ENCODE measurements around the gene FLYWCH2.

The FLYWCH2 gene

DNA sequence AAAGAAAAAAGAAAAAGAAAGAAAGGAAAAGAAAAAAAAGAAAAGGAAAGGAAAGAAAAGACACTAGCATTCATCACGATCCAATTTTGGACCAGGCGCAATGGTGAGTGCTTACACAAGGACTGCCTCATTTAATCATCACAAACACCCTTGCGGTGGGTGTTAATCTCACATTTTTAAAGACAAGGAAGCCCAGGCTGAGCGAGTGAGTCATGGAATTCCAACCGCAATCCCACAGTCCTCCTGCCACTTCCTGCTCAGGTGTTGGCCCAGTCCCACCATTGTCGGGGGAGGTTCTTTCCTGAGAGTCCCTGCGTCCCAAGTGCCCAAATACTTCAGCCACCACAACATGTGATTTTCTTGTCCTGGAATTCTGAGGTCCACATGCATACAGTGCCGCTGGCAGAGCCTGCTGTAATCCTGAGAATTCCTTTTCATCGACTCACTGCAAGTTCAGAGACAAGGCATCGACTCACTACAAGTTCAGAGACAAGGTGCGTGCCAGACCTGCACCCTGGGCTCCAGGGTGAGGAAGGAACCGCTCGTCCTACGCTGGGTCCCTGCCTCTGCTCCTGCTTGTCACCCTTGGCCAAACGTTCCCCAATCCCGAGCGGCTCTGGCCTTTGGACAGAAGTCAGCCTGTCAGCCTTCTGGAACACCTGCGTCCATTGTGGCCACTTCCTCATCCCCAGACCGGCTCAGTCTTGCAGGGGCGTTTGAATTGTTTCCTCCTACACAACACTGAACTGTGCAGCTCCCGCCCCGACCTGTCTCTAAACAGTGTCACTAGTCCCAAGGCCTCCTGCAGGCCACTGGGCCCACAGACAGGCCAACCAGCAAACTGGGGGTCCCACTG lies 47.1 kb upstream of the FLYWCH2 start:
- Histone ChIP-seq H3K4me1 (ENCODE audit: control insufficient read depth, insufficient read depth, low read depth, low read length) (peaks cover 30% of the 10 kb centered on the region), H3K79me1 (replicated peaks; ENCODE audit: low read length, poor library complexity, severe bottlenecking) (no peaks in the 10 kb centered on the region), H3K9me3 (ENCODE audit: control insufficient read depth, low read length) (no peaks in the 10 kb centered on the region), H3K9ac (ENCODE audit: low read length) (no peak overlapping the region), H3K36me3 (ENCODE audit: control insufficient read depth in 1 of 2, insufficient read depth in 2 of 2, low read depth in 1 of 2, low read length in 2 of 2) (no peaks in the 10 kb centered on the region), H3K4me3 (ENCODE audit: insufficient read depth in 1 of 2, low read depth in 1 of 2, low read length in 2 of 2) (no peak overlapping the region), H3K18ac (ENCODE audit: low read depth in 1 of 2, low read length in 2 of 2) (peak overlapping the region; percentile 34 to 70), H2AK5ac (ENCODE audit: low read length, severe bottlenecking) (peak overlapping the region; percentile 94), H3K27me3 (ENCODE audit: control insufficient read depth in 1 of 2, insufficient read depth in 1 of 2, low read length in 2 of 2) (peaks cover 0 to 21% of the 10 kb centered on the region in 2 experiments), H2BK5ac (ENCODE audit: low read depth, low read length, poor library complexity, severe bottlenecking) (peak overlapping the region; percentile 94), H4K8ac (ENCODE audit: low read length) (peak overlapping the region; percentile 67), H3K4ac (ENCODE audit: low read depth in 1 of 2, low read length in 2 of 2) (peak overlapping the region in 1 of 2 experiments; percentile 24), H3K4me2 (ENCODE audit: low read length, poor library complexity, severe bottlenecking) (peak overlapping the region; percentile 40), H2AFZ (ENCODE audit: low read depth, low read length) (no peak overlapping the region), H2BK15ac (ENCODE audit: low read depth, poor library complexity, severe bottlenecking) (no peak overlapping the region), H3K23ac (ENCODE audit: low read length in 2 of 2) (no peak overlapping the region), H2BK120ac (ENCODE audit: low read depth, low read length) (peak overlapping the region; percentile 54), H3K14ac (ENCODE audit: low read length in 2 of 2) (no peak overlapping the region), H4K91ac (ENCODE audit: low read length) (peak overlapping the region; percentile 70), H2BK12ac (ENCODE audit: low read length in 2 of 2) (peak overlapping the region; percentile 59), H3K27ac (ENCODE audit: low read length, poor library complexity, severe bottlenecking) (peak overlapping the region; percentile 97)
- 20% methylated on average over 22 of the region's 22 CpGs for WGBS
- DNase-seq, result peak; percentile 93

DNA sequence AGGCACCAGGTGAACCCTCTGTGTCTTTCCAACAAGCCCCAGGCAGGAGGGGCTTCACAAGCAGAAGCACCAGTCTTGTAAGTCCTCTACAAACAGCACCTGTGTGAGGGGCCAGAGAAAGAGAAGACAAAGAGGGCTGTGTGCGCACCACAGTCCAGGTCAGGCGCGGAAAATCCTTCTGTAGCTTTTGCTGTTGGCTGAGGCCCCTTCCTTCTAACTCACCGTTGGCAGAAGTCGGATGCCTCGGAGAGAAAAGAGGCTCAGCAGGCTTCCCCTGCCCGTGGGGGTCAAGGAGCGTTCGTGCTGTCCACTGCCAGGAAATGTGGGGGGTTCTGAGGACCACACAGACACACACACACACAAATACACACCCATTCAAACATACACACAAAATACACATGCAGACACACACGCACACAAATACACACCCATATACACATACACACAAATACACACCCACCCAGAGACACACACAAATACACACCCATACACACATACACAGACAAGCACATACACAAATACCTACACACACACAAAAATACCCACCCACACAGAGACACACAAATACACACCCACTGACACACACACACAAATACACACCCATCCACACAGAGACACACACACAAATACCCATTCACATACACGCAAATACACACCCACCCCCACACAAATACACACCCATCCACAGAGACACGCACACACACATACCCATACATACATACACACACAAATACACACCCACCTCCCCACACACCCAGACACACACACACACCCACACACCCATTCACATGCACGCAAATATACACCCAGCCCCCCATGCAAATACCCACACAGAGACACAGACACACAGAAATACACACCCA lies 46.1 kb upstream of the FLYWCH2 start:
- peak overlapping the region; percentile 4 to 52 for H2BK12ac ChIP-seq (ENCODE audit: low read length in 2 of 2)
- H2BK120ac ChIP-seq (ENCODE audit: low read depth, low read length), result peak overlapping the region; percentile 54
- H4K8ac ChIP-seq (ENCODE audit: low read length), result no peak overlapping the region
- H3K27ac ChIP-seq (ENCODE audit: low read length, poor library complexity, severe bottlenecking), result peak overlapping the region; percentile 97
- no peaks in the 10 kb centered on the region for H3K79me1 ChIP-seq (replicated peaks; ENCODE audit: low read length, poor library complexity, severe bottlenecking)
- H2BK15ac ChIP-seq (ENCODE audit: low read depth, poor library complexity, severe bottlenecking), result no peak overlapping the region
- WGBS, result 81% methylated on average over 13 of the region's 13 CpGs
- H3K9me3 ChIP-seq (ENCODE audit: control insufficient read depth, low read length), result no peaks in the 10 kb centered on the region
- H3K4me3 ChIP-seq (ENCODE audit: insufficient read depth in 1 of 2, low read depth in 1 of 2, low read length in 2 of 2), result no peak overlapping the region
- peak overlapping the region; percentile 61 to 70 for H3K18ac ChIP-seq (ENCODE audit: low read depth in 1 of 2, low read length in 2 of 2)
- H3K4ac ChIP-seq (ENCODE audit: low read depth in 1 of 2, low read length in 2 of 2), result peak overlapping the region in 1 of 2 experiments; percentile 17
- peak; percentile 15 for DNase-seq
- H3K14ac ChIP-seq (ENCODE audit: low read length in 2 of 2), result no peak overlapping the region
- peak overlapping the region; percentile 94 for H2AK5ac ChIP-seq (ENCODE audit: low read length, severe bottlenecking)
- peaks cover 0 to 11% of the 10 kb centered on the region in 2 experiments for H3K27me3 ChIP-seq (ENCODE audit: control insufficient read depth in 1 of 2, insufficient read depth in 1 of 2, low read length in 2 of 2)
- peak overlapping the region; percentile 2 for H4K91ac ChIP-seq (ENCODE audit: low read length)
- peak overlapping the region; percentile 50 for H2BK5ac ChIP-seq (ENCODE audit: low read depth, low read length, poor library complexity, severe bottlenecking)
- H3K23ac ChIP-seq (ENCODE audit: low read length in 2 of 2), result no peak overlapping the region
- H2AFZ ChIP-seq (ENCODE audit: low read depth, low read length), result no peak overlapping the region
- no peak overlapping the region for H3K4me2 ChIP-seq (ENCODE audit: low read length, poor library complexity, severe bottlenecking)
- no peaks in the 10 kb centered on the region for H3K36me3 ChIP-seq (ENCODE audit: control insufficient read depth in 1 of 2, insufficient read depth in 2 of 2, low read depth in 1 of 2, low read length in 2 of 2)
- peaks cover 30% of the 10 kb centered on the region for H3K4me1 ChIP-seq (ENCODE audit: control insufficient read depth, insufficient read depth, low read depth, low read length)
- H3K9ac ChIP-seq (ENCODE audit: low read length), result no peak overlapping the region

DNA sequence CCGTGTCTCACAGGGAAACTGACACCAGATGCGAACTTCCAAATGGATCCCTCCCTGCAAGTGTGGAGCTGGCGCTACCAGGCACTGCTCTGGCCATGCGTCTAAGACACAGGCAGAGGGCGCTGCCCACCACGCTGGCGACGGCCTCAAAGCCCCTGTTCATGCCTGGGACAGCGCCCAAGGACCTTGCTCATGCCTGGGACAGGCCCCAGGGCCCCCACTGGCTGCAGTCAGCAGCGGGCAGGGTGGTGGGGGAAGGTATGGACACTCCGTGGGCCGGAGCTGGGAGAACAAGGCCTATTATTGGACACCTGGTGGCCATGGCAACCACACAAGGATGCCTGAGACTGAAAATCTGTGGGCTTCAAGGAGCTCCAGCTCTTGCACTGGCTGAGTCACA lies 44.1 kb upstream of the FLYWCH2 start:
- no peaks in the 10 kb centered on the region for H3K79me1 ChIP-seq (replicated peaks; ENCODE audit: low read length, poor library complexity, severe bottlenecking)
- whole genome bisulfite sequencing, result 13% methylated on average over 12 of the region's 12 CpGs
- no peaks in the 10 kb centered on the region for H3K9me3 ChIP-seq (ENCODE audit: control insufficient read depth, low read length)
- no peak overlapping the region for H3K4me2 ChIP-seq (ENCODE audit: low read length, poor library complexity, severe bottlenecking)
- H3K4ac ChIP-seq (ENCODE audit: low read depth in 1 of 2, low read length in 2 of 2), result no peak overlapping the region
- peak overlapping the region in 1 of 2 experiments; percentile 26 for H3K23ac ChIP-seq (ENCODE audit: low read length in 2 of 2)
- no peak overlapping the region for H3K18ac ChIP-seq (ENCODE audit: low read depth in 1 of 2, low read length in 2 of 2)
- H4K8ac ChIP-seq (ENCODE audit: low read length), result peak overlapping the region; percentile 63
- peak overlapping the region; percentile 53 for H2AFZ ChIP-seq (ENCODE audit: low read depth, low read length)
- H3K36me3 ChIP-seq (ENCODE audit: control insufficient read depth in 1 of 2, insufficient read depth in 2 of 2, low read depth in 1 of 2, low read length in 2 of 2), result no peaks in the 10 kb centered on the region
- no peak overlapping the region for H3K4me3 ChIP-seq (ENCODE audit: insufficient read depth in 1 of 2, low read depth in 1 of 2, low read length in 2 of 2)
- H3K9ac ChIP-seq (ENCODE audit: low read length), result peak overlapping the region; percentile 5
- H3K14ac ChIP-seq (ENCODE audit: low read length in 2 of 2), result no peak overlapping the region
- H3K4me1 ChIP-seq (ENCODE audit: control insufficient read depth, insufficient read depth, low read depth, low read length), result peaks cover 30% of the 10 kb centered on the region
- DNase-seq, result peak; percentile 77
- no peak overlapping the region for H3K27ac ChIP-seq (ENCODE audit: low read length, poor library complexity, severe bottlenecking)
- no peak overlapping the region for H2BK15ac ChIP-seq (ENCODE audit: low read depth, poor library complexity, severe bottlenecking)
- H2BK5ac ChIP-seq (ENCODE audit: low read depth, low read length, poor library complexity, severe bottlenecking), result no peak overlapping the region
- peak overlapping the region in 1 of 2 experiments; percentile 39 for H2BK12ac ChIP-seq (ENCODE audit: low read length in 2 of 2)
- no peaks in the 10 kb centered on the region for H3K27me3 ChIP-seq (ENCODE audit: control insufficient read depth in 1 of 2, insufficient read depth in 1 of 2, low read length in 2 of 2)
- no peak overlapping the region for H2BK120ac ChIP-seq (ENCODE audit: low read depth, low read length)
- peak overlapping the region; percentile 45 for H4K91ac ChIP-seq (ENCODE audit: low read length)
- H2AK5ac ChIP-seq (ENCODE audit: low read length, severe bottlenecking), result no peak overlapping the region
